Measurements from ENCODE around the gene HCRTR1.

The HCRTR1 gene

DNA sequence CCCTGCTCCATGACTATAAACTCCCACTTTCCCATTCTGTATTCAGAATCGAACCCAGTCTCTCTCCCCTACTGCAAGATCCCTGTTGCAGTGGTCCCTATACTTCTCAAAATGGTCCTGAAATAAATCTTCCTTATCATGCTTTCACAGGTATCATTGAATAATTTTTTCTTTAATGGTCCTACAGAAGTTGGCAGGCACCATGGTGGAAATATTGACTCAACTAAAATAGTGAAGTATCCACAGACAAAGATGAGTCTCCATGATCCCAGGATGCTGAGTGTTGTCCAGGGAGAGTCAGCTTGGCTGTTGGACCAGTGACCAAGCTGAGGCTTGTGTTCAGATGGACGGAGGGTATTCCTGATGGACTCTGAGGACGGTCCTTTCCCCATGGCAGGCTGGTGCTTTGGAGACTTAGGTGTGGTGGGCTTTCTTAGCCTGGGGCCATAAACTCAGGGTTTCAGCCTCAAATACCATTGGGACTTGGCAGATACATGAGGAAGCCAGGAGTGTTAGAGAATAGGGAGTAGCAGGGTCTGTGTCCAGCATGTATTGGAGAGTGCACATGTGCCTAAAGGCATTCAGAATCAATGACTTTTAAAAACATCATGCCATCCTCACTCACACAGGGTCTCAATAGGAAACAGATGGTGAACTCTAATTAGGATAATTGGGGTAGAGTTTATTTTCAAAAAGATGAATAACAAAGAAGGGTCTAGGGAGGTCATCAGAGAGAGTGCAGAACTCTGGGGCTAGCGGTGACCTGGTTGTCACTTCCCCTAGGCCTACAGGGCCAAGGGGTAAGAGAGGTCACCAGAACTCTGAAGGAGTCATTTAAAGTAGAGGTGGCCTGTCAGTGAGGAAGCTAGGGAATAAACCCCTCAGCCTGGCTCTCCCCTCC, 21.4 kb upstream of the HCRTR1 start:
- no peak overlapping the region for H3K4me3 ChIP-seq (ENCODE audit: control insufficient read depth, low read depth, low read length)
- no peak for DNase-seq (ENCODE audit: low read depth)
- TF ChIP-seq, protein P1, sequence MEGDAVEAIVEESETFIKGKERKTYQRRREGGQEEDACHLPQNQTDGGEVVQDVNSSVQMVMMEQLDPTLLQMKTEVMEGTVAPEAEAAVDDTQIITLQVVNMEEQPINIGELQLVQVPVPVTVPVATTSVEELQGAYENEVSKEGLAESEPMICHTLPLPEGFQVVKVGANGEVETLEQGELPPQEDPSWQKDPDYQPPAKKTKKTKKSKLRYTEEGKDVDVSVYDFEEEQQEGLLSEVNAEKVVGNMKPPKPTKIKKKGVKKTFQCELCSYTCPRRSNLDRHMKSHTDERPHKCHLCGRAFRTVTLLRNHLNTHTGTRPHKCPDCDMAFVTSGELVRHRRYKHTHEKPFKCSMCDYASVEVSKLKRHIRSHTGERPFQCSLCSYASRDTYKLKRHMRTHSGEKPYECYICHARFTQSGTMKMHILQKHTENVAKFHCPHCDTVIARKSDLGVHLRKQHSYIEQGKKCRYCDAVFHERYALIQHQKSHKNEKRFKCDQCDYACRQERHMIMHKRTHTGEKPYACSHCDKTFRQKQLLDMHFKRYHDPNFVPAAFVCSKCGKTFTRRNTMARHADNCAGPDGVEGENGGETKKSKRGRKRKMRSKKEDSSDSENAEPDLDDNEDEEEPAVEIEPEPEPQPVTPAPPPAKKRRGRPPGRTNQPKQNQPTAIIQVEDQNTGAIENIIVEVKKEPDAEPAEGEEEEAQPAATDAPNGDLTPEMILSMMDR (IDR thresholded peaks at IDR 0.05; ENCODE audit: control insufficient read depth, insufficient read depth, low read depth, low read length, missing control alignments), result no peak

- DNase-seq (ENCODE audit: low read depth), result no peak
- H3K4me3 ChIP-seq (ENCODE audit: control insufficient read depth, low read depth, low read length), result no peak overlapping the region
- TF ChIP-seq, protein P1 (IDR thresholded peaks at IDR 0.05; ENCODE audit: control insufficient read depth, insufficient read depth, low read depth, low read length, missing control alignments), result no peak
These were observed 20.8 kb upstream of the HCRTR1 start for GRCh38 chr1:31596737-31597097.

DNA sequence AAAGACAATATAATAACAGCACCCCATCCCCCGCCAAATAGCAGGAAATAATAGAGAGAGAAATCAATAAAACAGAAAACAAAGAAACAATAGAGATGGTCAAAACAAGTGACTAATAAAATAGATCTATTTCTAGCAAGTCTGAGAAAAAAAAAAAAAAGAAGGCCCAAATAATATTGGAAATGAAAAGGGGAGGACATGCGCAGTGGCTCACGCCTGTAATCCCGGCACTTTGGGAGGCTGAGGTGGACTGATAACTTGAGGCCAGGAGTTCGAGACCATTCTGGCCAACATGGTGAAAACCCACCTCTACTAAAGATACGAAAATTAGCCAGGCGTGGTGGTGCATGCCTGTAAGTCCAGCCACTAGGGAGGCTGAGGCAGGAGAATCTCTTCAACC, 18.5 kb upstream of the HCRTR1 start:
- no peak for DNase-seq (ENCODE audit: low read depth)
- TF ChIP-seq, protein P1 (IDR thresholded peaks at IDR 0.05; ENCODE audit: control insufficient read depth, insufficient read depth, low read depth, low read length, missing control alignments), result no peak
- H3K4me3 ChIP-seq (ENCODE audit: control insufficient read depth, low read depth, low read length), result no peak overlapping the region

GRCh38 chr1:31600641-31601040, 16.8 kb upstream of the HCRTR1 start:
- TF ChIP-seq, protein P1 (IDR thresholded peaks at IDR 0.05; ENCODE audit: control insufficient read depth, insufficient read depth, low read depth, low read length, missing control alignments), result no peak
- no peak for DNase-seq (ENCODE audit: low read depth)
- H3K4me3 ChIP-seq (ENCODE audit: control insufficient read depth, low read depth, low read length), result no peak overlapping the region

DNA sequence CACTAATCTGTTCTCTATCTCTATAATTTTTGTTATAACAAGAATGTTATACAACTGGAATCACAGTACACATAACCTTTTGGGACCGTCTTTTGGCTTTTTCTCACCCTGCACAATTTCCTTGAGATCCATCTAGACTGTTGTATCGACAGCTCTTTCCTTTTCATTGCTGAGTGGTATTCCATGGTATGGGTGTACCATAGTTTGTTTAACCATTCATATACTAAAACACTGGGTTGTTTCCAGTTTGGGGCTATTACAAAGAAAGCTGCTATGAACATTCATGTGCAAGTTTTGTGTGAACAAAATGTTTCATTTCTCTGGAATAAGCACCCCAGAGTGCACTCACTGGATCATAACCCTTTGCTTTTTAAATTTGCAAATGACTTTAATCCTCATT, 15.4 kb upstream of the HCRTR1 start:
- H3K4me3 ChIP-seq (ENCODE audit: control insufficient read depth, low read depth, low read length), result no peak overlapping the region
- no peak for DNase-seq (ENCODE audit: low read depth)
- TF ChIP-seq, protein P1 (IDR thresholded peaks at IDR 0.05; ENCODE audit: control insufficient read depth, insufficient read depth, low read depth, low read length, missing control alignments), result no peak

- TF ChIP-seq, protein P1 (IDR thresholded peaks at IDR 0.05; ENCODE audit: control insufficient read depth, insufficient read depth, low read depth, low read length, missing control alignments), result no peak
- peak; percentile 47 for DNase-seq (ENCODE audit: low read depth)
- H3K4me3 ChIP-seq (ENCODE audit: control insufficient read depth, low read depth, low read length), result no peak overlapping the region
These were observed 11.5 kb upstream of the HCRTR1 start for GRCh38 chr1:31605908-31606427.

Data from AG09309 (cell line).